Measurements from ENCODE around the gene COX19. TPM values are rescaled to one million over a fixed set of nuclear protein-coding genes. Genes with fewer than 3 reads are reported as not detected.
A peak's percentile ranks its signal among the peaks of the same experiment; 100 is the strongest.

COX19 gene
- total RNA-seq, 4 donors from 2014 or later, result 15.9 to 41.3 (median 24.7) TPM

DNA sequence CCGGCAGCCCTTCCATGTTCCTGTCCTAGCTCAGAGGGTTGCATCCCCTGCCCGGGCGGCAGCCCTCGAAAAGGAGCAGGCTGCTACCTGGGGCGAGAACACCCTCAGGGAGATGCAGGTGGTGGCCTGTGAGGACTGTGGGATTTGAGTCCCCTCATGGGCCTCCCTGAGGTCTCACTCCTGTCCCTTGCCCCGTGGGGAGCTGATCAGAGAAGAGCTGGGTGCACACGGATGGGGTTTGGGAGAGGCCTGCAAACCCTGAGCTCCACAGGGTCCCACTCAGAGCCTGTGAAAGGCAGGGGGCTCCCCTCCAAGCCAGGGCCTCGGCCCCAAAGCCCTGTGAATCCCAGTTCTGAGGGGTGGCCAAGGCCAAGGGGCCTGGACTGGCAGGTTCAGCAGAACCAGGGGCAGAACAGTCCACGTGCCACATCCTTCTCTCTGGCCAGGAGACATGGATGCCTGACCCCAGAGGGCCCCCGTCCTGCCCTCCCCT, 7.2 kb upstream of the COX19 start:
- Histone ChIP-seq H3K27me3 (no peaks in the 10 kb centered on the region), H3K27ac (no peak overlapping the region)

DNA sequence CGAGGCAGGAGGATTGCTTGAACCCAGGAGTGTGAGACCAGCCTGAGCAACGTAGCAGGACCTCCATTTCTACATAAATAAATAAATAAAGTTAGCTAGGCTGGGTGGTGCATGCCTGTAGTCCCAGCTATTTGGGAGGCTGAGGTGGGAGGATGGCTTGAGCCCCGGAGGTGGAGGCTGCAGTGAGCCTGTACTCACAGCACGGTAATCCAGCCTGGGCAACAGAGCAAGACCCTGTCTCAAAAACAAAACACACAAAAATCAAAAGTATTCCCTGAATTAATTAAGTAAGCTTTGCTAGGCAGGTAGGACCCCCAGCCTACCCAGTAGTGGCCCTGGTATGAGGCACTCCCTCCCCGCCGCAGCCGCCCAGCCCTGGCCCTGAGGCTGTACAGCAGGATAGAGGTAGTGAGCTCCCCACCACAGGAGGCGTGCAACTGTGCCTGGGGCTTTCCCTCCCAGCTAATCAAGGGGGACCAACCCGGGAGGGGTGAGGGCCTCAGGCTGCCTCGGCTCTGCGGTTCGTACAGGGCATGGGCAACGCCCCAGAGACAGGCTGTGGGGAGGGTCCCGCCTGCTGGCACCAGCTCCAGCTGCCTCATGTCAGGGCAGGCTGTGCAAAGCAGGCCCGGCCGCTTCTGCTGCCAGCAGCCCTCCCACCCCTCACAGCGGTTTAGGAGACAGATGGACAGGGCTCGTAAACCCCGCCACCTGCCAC, 6.6 kb upstream of the COX19 start:
- Histone ChIP-seq H3K27me3 (no peaks in the 10 kb centered on the region), H3K9me3 (no peaks in the 10 kb centered on the region), H3K4me1 (peaks cover 0 to 40% (median 0%) of the 10 kb centered on the region in 4 donors), H3K27ac (no peak overlapping the region), H3K4me3 (no peak overlapping the region), H3K36me3 (no peaks in the 10 kb centered on the region)
- no peak for DNase-seq
- TF ChIP-seq POLR2A (IDR thresholded peaks at IDR 0.05), result no peak
- TF ChIP-seq, protein P1, sequence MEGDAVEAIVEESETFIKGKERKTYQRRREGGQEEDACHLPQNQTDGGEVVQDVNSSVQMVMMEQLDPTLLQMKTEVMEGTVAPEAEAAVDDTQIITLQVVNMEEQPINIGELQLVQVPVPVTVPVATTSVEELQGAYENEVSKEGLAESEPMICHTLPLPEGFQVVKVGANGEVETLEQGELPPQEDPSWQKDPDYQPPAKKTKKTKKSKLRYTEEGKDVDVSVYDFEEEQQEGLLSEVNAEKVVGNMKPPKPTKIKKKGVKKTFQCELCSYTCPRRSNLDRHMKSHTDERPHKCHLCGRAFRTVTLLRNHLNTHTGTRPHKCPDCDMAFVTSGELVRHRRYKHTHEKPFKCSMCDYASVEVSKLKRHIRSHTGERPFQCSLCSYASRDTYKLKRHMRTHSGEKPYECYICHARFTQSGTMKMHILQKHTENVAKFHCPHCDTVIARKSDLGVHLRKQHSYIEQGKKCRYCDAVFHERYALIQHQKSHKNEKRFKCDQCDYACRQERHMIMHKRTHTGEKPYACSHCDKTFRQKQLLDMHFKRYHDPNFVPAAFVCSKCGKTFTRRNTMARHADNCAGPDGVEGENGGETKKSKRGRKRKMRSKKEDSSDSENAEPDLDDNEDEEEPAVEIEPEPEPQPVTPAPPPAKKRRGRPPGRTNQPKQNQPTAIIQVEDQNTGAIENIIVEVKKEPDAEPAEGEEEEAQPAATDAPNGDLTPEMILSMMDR (IDR thresholded peaks at IDR 0.05), result no peak

More for the DNA sequence above, 7.2 kb upstream of the COX19 start:
- no peaks in the 10 kb centered on the region for H3K36me3 ChIP-seq
- H3K9me3 ChIP-seq, result no peaks in the 10 kb centered on the region
- H3K4me3 ChIP-seq, result no peak overlapping the region
- TF ChIP-seq POLR2A (IDR thresholded peaks at IDR 0.05), result no peak
- TF ChIP-seq, protein P1 (IDR thresholded peaks at IDR 0.05), result no peak
- DNase-seq, result no peak
- H3K4me1 ChIP-seq, result peaks cover 0 to 41% (median 0%) of the 10 kb centered on the region in 4 donors

DNA sequence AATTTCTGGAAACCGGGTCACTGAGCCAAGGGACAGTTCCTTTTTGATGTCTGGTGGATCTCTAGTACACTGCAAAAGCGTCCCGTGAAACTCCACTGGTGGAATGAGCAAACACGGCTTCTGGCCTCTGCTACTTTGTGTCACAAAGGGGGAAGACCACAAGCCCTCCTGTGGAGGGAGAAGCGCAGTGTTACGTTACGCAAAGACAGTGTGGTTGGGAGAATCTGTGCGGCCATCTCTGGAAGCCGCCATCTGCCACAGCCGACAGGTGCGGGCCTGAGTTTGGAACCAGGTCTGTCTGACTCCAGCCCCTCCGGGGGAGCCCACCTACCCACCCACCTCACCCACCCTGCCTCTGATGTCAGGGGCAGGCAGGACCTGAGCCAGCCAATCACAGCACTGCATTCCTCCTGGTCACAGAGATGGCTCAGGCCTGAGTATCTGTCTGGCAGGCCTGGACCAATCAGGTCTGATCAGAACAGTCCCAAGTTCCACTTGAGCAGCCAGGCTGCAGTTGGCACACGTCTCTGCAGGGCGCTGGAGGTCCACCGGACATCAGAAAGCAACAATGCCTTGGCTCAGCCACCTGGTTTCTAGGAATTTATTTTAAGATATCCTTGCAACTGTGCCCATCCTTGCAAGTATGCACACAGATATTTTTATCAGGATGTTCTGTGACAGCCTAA, 4.7 kb upstream of the COX19 start:
- TF ChIP-seq POLR2A (IDR thresholded peaks at IDR 0.05), result no peak
- TF ChIP-seq, protein P1 (IDR thresholded peaks at IDR 0.05), result no peak
- Histone ChIP-seq H3K9me3 (no peaks in the 10 kb centered on the region), H3K27me3 (no peaks in the 10 kb centered on the region), H3K4me3 (no peak overlapping the region), H3K4me1 (peaks cover 0 to 36% (median 0%) of the 10 kb centered on the region in 4 donors), H3K36me3 (no peaks in the 10 kb centered on the region), H3K27ac (peak overlapping the region in 1 of 4 donors; percentile 95)
- no peak for DNase-seq

DNA sequence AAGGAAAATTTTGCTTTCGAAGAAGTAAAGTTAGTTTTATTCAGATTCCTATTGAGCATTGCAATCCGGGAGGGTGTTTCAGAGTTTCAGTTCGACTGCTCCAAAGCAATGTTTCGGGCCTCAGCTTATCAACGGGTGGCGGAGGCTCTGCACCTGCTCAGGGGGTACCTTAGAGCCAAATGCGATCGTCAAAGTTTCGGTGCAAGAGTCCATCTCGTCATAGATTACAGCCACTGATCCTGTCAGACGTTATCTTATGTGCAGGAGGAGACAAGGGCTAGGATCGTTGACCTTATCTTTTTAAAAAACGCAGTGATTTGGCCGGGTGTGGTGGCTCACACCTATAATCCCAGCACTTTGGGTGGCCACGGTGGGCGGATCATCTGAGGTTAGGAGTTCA, 3.8 kb upstream of the COX19 start:
- no peak for DNase-seq
- Histone ChIP-seq H3K36me3 (no peaks in the 10 kb centered on the region), H3K4me1 (peaks cover 0 to 38% (median 2%) of the 10 kb centered on the region in 4 donors), H3K4me3 (no peak overlapping the region), H3K27ac (peak overlapping the region in 2 of 4 donors; percentile 95 to 100), H3K9me3 (no peaks in the 10 kb centered on the region), H3K27me3 (no peaks in the 10 kb centered on the region)
- TF ChIP-seq, protein P1 (IDR thresholded peaks at IDR 0.05), result no peak
- no peak for TF ChIP-seq POLR2A (IDR thresholded peaks at IDR 0.05)

DNA sequence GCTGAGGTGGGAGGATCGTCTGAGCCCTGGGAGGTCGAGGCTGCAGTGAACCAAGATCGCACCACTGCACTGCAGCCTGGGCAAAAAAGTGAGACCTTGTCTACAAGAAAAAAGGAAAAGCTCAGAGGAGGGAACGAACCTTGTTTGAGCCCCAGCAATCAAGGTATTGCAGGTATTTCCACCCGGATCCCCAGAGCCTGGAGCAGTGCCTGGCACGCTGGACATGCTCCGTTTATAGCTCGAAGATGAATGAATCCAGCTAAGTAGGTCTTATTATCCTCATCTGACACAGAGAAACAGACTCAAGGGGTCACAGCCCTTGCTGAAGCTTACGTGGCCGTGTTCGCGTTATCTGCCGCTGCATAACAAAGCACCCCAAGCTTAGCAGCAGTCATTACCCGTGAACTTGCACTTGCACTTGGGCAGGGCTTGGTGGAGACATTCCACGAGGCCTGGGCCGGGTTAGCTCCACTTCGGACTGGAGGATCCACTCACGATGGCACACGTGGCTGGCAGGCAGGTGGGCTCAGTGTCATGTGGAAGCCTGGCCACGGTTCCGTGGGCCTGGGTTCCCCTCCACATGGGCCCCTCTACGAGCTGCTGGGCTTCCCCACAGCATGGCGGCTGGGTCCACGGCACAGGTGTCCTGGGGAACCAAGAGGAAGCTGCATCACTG, 3.2 kb upstream of the COX19 start:
- no peak overlapping the region for H3K4me3 ChIP-seq
- H3K27ac ChIP-seq, result peak overlapping the region in 3 of 4 donors; percentile 76 to 100 (median 95)
- H3K36me3 ChIP-seq, result no peaks in the 10 kb centered on the region
- DNase-seq, result peak in 1 of 3 donors; percentile 60
- TF ChIP-seq POLR2A (IDR thresholded peaks at IDR 0.05), result no peak
- TF ChIP-seq, protein P1 (IDR thresholded peaks at IDR 0.05), result no peak
- peaks cover 0 to 44% (median 6%) of the 10 kb centered on the region in 4 donors for H3K4me1 ChIP-seq
- no peaks in the 10 kb centered on the region for H3K9me3 ChIP-seq
- no peaks in the 10 kb centered on the region for H3K27me3 ChIP-seq
